D721Med (cell line): ENCODE results near the gene ANGPTL4.
"Not testable (repeated sequence)": the region's sequence is repeated elsewhere in the genome, so short reads cannot be mapped to it uniquely, and the experiment has no call there.

Experiments
- DNase-seq: peaks from one replicate; pipeline ENCODE4 v3.0.0; 2011; ENCODE audit warnings: low spot score; ENCODE audit not compliant: insufficient read length
- FAIRE-seq: peaks from 2 replicates; lab custom pipeline; 2011; peaks lifted over from hg19 to GRCh38; lab: Jason Lieb, UNC
- TF ChIP-seq, protein P1 (sequence below): IDR thresholded peaks from 2 replicates; pipeline ENCODE4 v1.5.1; 2012; ENCODE audit warnings: mild to moderate bottlenecking, control low read depth; ENCODE audit not compliant: insufficient read depth; ENCODE audit errors: missing control alignments

Gene ANGPTL4

DNA sequence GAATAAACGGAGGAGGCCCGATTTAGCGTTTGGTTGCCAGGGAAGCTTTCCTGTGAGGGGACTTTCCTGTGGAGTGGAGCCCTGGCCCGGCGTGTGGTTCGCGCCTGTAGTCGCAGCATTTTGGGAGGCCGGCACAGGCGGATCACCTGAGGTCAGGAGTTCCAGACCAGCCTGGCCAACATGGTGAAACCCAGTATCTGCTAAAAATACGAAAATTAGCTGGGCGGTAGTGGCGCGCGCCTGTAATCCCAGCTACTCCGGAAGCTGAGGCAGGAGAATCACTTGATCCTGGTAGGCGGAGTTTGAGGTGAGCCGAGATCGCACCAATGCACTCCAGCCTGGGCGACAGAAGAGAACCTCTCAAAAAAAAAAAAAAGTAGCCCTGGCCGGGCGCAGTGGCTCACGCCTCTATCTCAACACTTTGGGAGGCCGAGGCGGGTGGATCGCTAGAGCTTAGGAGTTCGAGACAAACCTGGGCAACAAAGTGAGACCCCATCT, 27.8 kb upstream of the ANGPTL4 start:
- no peak for DNase-seq
- FAIRE-seq = no peak
- TF ChIP-seq, protein P1, sequence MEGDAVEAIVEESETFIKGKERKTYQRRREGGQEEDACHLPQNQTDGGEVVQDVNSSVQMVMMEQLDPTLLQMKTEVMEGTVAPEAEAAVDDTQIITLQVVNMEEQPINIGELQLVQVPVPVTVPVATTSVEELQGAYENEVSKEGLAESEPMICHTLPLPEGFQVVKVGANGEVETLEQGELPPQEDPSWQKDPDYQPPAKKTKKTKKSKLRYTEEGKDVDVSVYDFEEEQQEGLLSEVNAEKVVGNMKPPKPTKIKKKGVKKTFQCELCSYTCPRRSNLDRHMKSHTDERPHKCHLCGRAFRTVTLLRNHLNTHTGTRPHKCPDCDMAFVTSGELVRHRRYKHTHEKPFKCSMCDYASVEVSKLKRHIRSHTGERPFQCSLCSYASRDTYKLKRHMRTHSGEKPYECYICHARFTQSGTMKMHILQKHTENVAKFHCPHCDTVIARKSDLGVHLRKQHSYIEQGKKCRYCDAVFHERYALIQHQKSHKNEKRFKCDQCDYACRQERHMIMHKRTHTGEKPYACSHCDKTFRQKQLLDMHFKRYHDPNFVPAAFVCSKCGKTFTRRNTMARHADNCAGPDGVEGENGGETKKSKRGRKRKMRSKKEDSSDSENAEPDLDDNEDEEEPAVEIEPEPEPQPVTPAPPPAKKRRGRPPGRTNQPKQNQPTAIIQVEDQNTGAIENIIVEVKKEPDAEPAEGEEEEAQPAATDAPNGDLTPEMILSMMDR = no peak

DNA sequence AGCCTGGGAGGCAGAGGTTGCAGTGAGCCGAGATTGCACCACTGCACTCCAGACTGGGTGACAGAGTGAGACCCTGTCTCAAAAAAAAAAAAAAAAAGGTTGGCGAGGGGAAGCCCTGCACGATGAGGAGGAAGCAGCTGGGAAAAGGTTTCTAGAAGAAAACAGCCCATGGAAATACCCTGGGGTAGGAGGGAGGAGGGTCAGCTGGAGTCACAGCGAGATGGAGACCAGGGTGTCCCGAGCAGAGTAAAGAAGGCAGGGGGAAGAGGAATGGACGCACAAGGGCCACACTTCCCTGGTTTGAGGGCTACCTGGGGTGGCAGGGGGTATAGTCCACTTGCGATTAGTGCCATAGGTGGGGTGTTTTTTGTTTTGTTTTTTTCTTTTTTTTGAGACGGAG, 27.3 kb upstream of the ANGPTL4 start:
- FAIRE-seq = no peak
- TF ChIP-seq, protein P1 = no peak
- no peak for DNase-seq

DNA sequence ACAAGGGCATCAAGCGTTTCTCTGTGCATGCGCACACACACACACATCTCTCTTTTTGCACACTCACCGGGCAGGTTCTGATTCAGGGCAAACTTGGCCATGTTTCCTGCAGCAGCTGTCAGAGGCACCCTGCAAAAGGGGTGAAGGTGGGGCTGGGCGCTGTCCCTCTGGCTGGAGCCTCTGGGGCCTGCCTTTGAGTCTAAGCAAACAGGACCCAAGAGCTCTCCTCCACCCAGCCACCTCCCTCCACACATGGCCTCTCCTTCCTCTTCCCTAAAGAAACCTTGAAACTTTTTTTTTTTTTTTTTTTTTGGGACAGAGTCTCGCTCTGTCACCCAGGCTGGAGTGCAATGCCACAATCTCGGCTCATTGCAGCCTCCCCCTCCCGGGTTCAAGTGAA, 26.2 kb upstream of the ANGPTL4 start:
- TF ChIP-seq, protein P1 = no peak
- FAIRE-seq (no peak), DNase-seq (no peak)

DNA sequence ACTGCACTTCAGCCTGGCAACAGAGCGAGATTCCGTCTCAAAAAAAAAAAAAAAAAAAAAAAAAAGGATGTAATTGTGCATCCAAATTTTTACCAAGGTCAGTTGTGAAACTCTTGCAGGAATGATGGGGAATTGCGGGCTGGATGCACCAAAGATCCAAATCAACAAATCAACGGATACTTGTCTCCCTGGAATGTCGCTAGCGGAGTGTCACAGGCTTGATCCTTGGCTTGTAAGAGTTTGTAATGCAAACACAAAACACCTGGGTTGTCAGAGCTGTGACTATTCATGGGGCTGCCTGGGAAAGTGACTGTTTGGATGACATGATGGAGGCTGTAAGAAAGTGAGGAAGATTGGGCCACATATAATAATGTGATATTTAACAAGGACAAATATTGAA, 25.1 kb upstream of the ANGPTL4 start:
- FAIRE-seq (no peak), DNase-seq (no peak)
- TF ChIP-seq, protein P1 = no peak

DNA sequence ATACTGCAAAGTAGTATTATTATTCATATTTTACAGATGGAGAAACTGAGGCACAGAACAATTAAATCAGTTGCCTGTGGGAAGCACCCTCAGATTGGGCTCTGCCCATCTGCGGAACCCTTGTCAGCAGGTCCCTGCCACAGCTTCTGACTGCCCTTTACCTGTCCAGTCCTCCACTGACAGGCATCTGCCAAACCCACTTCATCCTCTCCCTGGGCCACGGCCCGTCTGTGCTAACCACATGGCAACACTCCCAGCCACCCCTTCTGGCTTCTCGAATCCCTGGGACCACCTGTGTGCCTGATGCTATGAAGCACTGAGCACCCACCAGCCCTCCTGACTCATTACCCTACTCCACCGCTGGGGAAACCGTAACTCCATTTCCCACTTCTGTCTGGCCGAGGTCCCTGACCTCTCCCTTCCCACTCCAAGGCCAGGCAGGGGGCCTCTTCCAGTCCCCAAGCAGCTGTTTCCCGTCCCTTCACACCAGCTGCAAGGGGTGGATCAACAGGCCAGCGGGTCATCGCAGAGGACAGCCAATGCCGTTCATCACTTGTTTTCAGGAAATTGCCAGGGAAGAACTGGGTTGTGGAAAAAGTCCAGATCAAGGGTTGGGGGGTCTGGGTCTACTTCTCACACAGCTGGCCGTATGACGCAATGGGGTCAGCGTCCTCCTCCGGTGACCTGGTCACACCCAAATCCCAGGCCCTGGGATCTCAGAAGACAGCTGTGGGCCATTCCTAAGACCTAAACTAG, 23.4 kb upstream of the ANGPTL4 start:
- TF ChIP-seq, protein P1 = no peak
- FAIRE-seq (no peak), DNase-seq (no peak)

DNA sequence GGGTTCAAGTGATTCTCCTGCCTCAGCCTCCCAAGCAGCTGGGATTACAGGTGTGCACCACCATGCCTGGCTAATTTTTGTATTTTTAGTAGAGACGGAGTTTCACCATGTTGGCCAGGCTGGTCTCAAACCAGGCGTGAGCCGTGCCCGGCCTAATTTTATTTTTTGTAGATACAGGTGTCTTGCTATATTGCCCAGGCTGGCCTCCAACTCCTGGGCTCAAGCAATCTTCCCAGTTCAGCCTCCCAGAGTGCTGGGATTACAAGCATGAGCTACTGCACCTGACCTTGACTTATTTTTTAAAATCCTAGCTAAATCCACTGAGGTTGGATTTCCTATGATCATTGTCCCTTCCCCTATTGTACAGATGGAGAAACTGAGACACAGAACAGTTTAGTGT, 22.5 kb upstream of the ANGPTL4 start:
- not testable (repeated sequence) for DNase-seq, FAIRE-seq

DNA sequence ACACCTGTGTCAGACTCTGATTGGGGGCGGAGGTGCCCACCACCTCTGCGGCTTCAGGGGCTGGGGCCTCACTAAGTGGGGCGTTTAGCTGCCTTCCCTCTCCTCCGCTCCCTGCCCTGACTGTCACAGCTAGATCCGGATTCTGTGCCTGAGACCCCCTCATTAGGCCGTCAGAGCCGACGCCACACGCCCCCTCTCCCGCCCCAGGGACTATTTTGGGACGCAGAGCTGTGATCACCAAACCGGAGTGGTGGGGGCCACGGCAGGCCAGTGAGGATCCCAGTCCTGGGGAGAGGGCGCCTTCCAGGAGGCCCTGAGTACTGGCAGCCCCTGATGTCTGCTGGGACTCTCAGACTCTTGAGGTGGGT, 21.7 kb upstream of the ANGPTL4 start:
- FAIRE-seq = no peak
- no peak for DNase-seq
- TF ChIP-seq, protein P1 = no peak
